Prostate gland (tissue), 2 donors: ENCODE measurements around the gene KL. TPM values are rescaled to one million over a fixed set of nuclear protein-coding genes. Genes with fewer than 3 reads are reported as not detected.
A peak's percentile ranks its signal among the peaks of the same experiment; 100 is the strongest.

Source experiments
- DNase-seq: peaks from one replicate; pipeline ENCODE4 v3.0.0-alpha.2; 2019; ENCODE audit warnings: low spot score
- H3K27ac ChIP-seq, 2 donors: fragments of 200-600 bp; sonication (generic); 2 replicates each; pipeline ENCODE4 v1.5.1; 2017 to 2019
- H3K27me3 ChIP-seq: fragments of 200-600 bp; sonication (generic); replicated peaks from 2 replicates; pipeline ENCODE4 v1.5.1; 2019; ENCODE audit not compliant: insufficient read depth
- H3K36me3 ChIP-seq, 2 donors: fragments of 200-600 bp; sonication (generic); 1 replicate in 1 of 2; 2 replicates in 1 of 2; pipeline versions ENCODE4 v1.5.1 to v1.8.1; 2017 to 2019
- H3K4me1 ChIP-seq: fragments of 200-600 bp; sonication (generic); replicated peaks from 2 replicates; pipeline ENCODE4 v1.5.1; 2019
- H3K4me3 ChIP-seq, 2 donors: fragments of 200-600 bp; sonication (generic); 2 replicates each; pipeline ENCODE4 v1.5.1; 2017 to 2019
- H3K9me3 ChIP-seq: fragments of 200-600 bp; sonication (generic); 2 replicates; pipeline ENCODE4 v1.5.1; 2017
- CTCF ChIP-seq, 4 experiments: fragments of 200-600 bp in 2 of 4; fragments of 450-650 bp in 2 of 4; sonication (generic) in 2 of 4; IDR thresholded peaks; 1 replicate in 3 of 4; 2 replicates in 1 of 4; pipeline ENCODE4 v1.5.1; 2016 to 2019; ENCODE audit warnings: antibody characterized with exemption in 4 of 4, mild to moderate bottlenecking in 2 of 4, moderate library complexity in 2 of 4
- POLR2A ChIP-seq: fragments of 450-650 bp; IDR thresholded peaks from one replicate; pipeline ENCODE4 v1.6.1; 2016; ENCODE audit warnings: antibody characterized with exemption, mild to moderate bottlenecking
- POLR2AphosphoS5 ChIP-seq: sonication (generic); formaldehyde crosslinking; IDR thresholded peaks from one replicate; pipeline ENCODE4 v1.6.1; 2017; ENCODE audit warnings: antibody characterized with exemption
- WGBS: methylation state at CpG from one replicate; pipeline ENCODE4 v1.1.5; 2018; 5-methylcytosine and 5-hydroxymethylcytosine counted together
- intact Hi-C: fragments of 100-400 bp; cut with DNase I; formaldehyde crosslinking; loops from one replicate; pipeline ENCODE4 v1.14.2; 2022
- total RNA-seq, 2 donors: library from RNA; depleted of rRNA; stranded (reverse); fragments of >200 nt; gene quantifications; one replicate each; pipeline ENCODE4 v1.1.0, GENCODE V29; 2016

KL gene
- total RNA-seq, 2 donors from 2014 or later = 13.9 to 46.8 TPM

GRCh38 chr13:33052506-33053280 is 36.5 kb downstream of the KL start:
- WGBS = 21% methylated on average over 3 of the region's 3 CpGs
- no peaks in the 10 kb centered on the region for H3K36me3 ChIP-seq
- H3K9me3 ChIP-seq = no peaks in the 10 kb centered on the region
- TF ChIP-seq CTCF (IDR thresholded peaks at IDR 0.05) = no peak
- no peak for TF ChIP-seq POLR2A
- peak; percentile 32 for TF ChIP-seq POLR2AphosphoS5
- intact Hi-C loops = no loop called here
- H3K27ac ChIP-seq = peak overlapping the region; percentile 28 to 49
- peaks cover 11% of the 10 kb centered on the region for H3K4me1 ChIP-seq
- H3K4me3 ChIP-seq = no peak overlapping the region
- DNase-seq = no peak
- H3K27me3 ChIP-seq = no peaks in the 10 kb centered on the region

GRCh38 chr13:33053397-33054066 is 37.3 kb downstream of the KL start:
- DNase-seq = no peak
- 82% methylated on average over 7 of the region's 7 CpGs for WGBS
- intact Hi-C loops = no loop called here
- Histone ChIP-seq H3K27me3 (no peaks in the 10 kb centered on the region), H3K9me3 (no peaks in the 10 kb centered on the region), H3K36me3 (no peaks in the 10 kb centered on the region), H3K27ac (peak overlapping the region in 1 of 2 donors; percentile 28), H3K4me3 (no peak overlapping the region), H3K4me1 (peaks cover 11% of the 10 kb centered on the region)
- TF ChIP-seq POLR2A = no peak
- TF ChIP-seq CTCF (IDR thresholded peaks at IDR 0.05) = no peak
- TF ChIP-seq POLR2AphosphoS5 = no peak

- DNase-seq = no peak
- H3K27me3 ChIP-seq = no peaks in the 10 kb centered on the region
- intact Hi-C loops = no loop called here
- no peak overlapping the region for H3K4me3 ChIP-seq
- peaks cover 9% of the 10 kb centered on the region for H3K4me1 ChIP-seq
- whole genome bisulfite sequencing = 74% methylated on average over 9 of the region's 9 CpGs
- TF ChIP-seq POLR2A = no peak
- TF ChIP-seq CTCF (IDR thresholded peaks at IDR 0.05) = peak in 1 of 4 experiments; percentile 19
- no peak for TF ChIP-seq POLR2AphosphoS5
- H3K27ac ChIP-seq = peak overlapping the region in 1 of 2 donors; percentile 0
- no peaks in the 10 kb centered on the region for H3K9me3 ChIP-seq
- H3K36me3 ChIP-seq = no peaks in the 10 kb centered on the region
Observed at GRCh38 chr13:33057019-33057780, 41.0 kb downstream of the KL start.

GRCh38 chr13:33058776-33059327 is 42.6 kb downstream of the KL start:
- 35% methylated on average over 3 of the region's 3 CpGs for WGBS
- Histone ChIP-seq H3K27ac (no peak overlapping the region), H3K4me3 (no peak overlapping the region), H3K36me3 (no peaks in the 10 kb centered on the region), H3K9me3 (no peaks in the 10 kb centered on the region), H3K27me3 (no peaks in the 10 kb centered on the region), H3K4me1 (no peaks in the 10 kb centered on the region)
- intact Hi-C loops = no loop called here
- no peak for DNase-seq
- no peak for TF ChIP-seq POLR2A
- no peak for TF ChIP-seq CTCF (IDR thresholded peaks at IDR 0.05)
- no peak for TF ChIP-seq POLR2AphosphoS5
